ENCODE results near the gene ARHGEF28. TPM values are rescaled to one million over a fixed set of nuclear protein-coding genes. Genes with fewer than 3 reads are reported as not detected.
A peak's percentile ranks its signal among the peaks of the same experiment; 100 is the strongest.

Gene ARHGEF28
- total RNA-seq, 1 donor from 2014 or later = 20.1 TPM

DNA sequence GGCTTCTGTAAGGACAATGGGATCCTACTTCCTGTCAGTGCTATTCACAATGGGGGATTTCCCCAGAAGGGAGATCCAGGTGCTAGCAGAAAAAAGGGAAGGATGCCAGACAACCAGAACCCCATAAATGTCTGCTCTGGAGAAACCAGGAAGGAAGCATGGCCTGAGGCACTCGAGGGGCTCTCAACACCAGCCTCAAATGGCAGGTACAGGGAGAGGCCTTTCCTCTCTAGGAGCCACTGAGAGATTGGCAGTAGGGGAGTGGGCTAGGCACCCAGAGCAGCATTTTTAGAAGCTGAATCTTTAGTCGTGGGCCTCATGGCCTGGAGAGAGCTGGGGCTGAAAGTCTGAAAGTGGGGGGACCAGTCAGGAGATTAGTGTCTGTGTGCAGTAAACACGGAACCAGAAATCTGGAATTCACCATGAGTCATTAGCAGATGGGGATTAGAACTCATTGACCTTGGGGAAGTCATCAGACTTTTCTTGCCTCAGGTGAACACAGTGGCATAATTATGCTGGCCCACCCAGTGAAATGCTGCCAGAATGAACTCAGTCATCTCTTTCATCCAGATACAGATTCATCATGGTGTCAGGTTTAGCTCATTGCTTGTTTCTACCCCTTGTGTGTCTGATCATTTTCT is 28.3 kb downstream of the ARHGEF28 start:
- no peak for DNase-seq (ENCODE audit: low read depth)

DNA sequence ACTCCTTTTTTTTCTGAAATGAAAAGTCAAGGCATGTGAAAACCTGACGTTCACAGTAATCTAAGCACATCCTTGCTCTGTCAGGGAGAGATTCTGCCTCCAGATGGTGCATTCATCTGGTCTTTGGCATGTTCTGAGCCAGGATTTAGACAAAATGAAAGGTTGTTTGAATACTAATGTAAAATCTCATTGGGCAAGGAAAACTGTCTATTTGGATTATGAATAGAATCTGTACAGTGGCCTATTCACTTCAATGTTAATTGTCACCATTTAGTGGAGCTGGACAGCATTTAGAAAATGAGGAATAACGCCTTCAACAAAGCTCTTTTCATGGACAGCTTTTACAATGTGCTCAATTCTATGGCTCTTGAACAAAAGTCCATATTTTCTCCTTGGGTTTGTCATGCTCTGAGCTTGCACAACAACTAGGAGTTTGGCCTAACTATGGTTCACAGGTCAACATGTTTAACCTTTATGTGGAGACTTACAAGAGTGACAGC is 28.9 kb downstream of the ARHGEF28 start:
- no peak for DNase-seq (ENCODE audit: low read depth)

DNA sequence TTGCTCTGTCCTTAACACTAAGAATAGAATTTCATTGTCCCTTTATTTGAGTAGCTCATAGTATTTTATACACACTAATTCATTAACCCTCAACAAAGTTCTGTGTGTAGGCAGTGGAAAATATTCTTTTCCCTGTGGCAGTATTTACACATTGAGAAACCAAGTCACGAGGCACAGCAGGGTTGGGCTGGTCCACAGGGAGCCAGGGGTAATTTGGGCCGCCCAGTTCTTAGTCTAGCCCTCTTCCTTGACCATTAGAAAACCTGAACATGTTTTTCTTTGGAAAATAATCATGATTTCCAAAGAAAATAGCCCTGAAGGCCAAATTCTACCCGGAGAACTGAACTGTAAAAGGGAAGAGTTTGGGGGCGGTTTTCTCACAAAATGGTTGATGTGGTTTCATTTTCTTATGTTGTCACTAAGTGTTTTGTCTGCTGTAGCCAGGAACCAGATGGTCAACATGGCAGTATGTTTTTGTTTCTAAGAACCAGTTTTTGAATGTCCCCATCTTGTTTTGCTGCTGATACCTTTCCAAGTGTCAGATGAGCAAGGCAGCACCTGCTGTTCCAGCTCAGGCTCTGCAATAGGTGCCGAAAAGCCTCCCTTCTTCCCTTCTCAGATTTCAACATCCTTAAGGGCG is 29.6 kb downstream of the ARHGEF28 start:
- DNase-seq (ENCODE audit: low read depth) = no peak

DNA sequence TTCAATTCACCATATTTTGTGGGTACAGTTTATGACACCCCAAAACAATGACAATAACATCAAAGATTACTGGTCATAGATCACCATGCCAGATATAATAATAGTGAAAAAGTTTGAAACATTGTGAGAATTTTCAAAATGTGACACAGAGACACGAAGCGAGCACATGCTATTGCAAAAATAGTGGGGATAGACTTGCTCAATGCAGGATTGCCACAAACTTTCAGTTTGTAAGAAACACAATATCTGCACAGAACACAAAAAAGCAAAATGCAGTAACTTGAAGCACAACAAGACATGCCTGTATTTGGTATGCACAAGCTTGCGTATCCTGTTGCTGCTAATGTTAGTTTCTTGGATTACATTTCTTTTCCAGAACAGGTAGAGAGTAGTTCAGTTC is 35.8 kb downstream of the ARHGEF28 start:
- DNase-seq (ENCODE audit: low read depth) = no peak

DNA sequence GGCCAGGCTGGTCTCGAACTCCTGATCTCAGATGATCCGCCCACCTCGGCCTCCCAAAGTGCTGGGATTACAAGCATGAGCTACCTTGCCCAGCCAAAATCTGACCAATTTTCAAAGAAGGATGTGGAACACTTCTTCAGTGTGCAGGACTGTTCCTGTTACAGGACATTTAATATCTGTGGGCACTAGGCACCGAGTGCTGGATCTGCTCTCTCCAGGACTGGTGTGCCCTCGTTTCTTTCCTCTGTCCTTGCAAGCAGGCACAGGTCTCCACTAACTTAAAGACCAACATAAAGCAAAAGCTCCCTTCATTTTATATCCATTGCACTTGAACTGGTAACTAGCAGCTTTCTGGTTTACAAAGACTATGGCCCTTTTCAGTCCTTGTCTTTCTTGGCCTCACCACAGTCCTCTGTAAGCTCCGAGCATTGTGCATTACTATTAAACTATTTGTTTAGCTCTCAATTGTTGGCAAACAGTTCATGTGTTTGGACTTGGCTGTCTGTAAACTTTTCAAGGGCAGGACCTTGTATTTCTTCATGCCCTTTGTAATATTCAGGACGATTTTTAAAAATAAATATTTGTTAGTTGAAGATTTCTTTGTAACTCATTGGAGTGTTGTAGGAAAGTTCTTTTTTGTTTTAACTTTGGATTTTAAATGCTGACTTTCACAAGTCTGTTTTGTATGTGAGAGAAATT is 37.3 kb downstream of the ARHGEF28 start:
- DNase-seq (ENCODE audit: low read depth) = no peak

DNA sequence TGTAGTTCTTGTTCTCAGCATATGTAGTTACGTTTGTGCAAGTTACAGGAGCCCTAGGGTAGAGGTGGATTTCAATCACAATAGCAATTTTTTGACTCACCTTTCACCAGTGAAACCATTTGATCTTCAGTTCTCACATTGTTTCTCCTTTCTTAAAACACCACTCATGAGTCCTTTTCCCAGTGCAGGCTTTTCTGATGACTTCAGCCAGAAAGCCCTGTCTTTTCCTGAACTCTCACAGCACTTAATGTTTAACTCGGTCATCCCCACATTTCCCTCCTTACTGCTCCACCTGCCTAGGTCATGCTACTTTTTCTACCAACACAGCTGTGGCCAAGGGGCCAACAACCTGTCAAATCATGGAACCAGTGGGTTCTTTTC is 37.9 kb downstream of the ARHGEF28 start:
- no peak for DNase-seq (ENCODE audit: low read depth)

DNA sequence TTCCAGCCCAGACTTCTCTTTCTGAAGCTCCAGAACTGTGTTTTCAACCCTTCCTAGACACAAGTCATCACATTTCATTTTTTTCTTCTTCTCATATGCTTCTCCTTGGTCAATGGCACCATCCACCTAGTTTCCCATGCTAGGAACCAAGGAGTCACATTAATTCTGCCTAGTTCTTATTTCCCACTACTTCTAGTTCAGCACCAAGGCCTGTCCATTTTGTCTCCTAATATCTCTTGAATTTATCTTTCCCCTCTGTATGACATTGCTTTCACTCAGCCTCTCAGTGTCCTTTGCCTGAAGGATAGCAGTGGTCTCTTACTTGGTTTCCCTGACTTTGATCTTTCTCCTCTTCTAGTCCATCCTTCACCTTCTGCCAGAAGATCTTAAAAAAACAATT is 38.8 kb downstream of the ARHGEF28 start:
- DNase-seq (ENCODE audit: low read depth) = no peak

DNA sequence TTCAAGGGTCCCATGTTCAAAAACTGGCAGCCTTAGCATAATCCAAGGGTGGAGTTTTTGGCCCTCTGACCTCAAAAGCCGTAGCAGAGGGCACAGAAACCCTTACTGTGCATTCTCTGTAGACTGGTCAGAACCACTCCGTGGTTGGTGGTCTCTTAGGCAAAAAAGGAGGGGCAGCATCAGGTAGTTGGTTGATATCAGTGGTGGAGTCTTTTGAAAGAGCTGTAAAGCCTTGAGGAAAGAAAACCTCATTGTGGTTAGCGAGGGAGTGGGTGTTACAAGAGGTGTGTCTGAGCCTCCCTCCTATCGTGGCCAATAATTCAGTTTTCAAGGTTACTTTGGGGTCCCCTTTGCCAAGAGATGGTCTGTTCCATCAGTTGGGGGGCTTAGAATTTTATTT is 40.9 kb downstream of the ARHGEF28 start:
- no peak for DNase-seq (ENCODE audit: low read depth)

DNA sequence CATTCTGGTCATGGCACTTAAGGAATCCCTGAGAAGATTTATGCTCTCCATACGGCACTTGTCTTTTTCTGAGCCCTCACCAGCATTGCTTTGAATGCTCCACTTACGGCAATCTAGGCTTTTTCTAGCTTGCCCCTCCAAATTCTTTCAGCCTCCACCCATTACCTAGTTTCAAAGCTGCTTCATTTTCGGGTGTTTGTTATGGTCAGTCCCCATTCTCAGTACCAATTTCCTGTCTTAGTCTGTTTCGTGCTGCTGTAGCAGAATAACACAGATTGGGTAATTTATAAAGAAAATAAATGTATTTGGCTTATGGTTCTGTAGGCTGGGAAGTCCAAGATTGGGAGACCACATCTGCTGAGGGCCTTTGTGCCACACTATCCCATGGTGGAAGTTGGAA is 42.0 kb downstream of the ARHGEF28 start:
- DNase-seq (ENCODE audit: low read depth) = no peak

DNA sequence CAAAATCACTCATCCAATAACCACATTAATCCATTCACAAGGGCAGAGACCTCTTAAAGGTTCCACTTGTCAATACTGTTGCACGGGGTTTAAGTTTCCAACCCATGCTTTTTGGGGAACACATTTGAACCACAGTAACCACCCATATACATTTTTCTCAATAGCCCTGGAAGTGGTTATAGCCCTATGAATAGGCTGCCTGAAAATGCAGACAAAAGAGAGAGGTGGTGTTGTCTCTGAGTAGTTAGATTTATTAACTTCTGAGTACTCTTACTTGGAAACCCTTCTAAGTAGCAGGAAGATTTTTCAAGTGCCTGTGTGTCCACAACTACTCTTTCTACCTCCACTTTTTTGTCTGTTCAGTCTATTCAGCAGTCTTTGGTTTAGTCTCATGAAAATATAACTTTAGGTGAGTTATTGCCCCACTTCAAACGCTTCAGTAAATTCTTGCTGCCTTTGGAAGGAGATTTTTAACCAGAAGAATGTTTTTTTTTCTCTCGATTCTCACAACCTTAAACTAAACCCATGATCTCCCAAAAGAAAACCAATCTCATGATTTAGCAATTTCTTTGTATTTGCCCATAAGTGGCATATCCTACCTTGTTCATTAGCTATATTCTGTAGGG is 42.6 kb downstream of the ARHGEF28 start:
- DNase-seq (ENCODE audit: low read depth) = no peak

DNA sequence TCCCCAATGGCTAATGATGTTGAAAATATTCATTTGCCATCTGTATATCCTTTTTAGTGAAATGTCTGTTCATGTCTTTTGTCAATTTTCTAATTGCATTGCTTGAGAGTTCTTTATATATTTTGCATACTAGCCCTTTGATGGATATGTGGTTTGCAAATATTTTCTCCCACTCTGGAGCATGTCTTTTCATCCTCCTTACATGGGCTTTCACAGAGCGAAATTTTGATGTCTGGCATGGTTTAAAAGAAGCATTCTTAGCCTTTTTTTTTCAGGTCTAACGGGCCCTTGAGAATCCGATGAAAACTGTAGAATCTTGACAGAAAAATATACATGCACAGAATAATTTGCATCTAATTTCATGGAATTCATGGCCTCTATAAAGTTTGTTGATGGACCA is 44.7 kb downstream of the ARHGEF28 start:
- DNase-seq (ENCODE audit: low read depth) = no peak

DNA sequence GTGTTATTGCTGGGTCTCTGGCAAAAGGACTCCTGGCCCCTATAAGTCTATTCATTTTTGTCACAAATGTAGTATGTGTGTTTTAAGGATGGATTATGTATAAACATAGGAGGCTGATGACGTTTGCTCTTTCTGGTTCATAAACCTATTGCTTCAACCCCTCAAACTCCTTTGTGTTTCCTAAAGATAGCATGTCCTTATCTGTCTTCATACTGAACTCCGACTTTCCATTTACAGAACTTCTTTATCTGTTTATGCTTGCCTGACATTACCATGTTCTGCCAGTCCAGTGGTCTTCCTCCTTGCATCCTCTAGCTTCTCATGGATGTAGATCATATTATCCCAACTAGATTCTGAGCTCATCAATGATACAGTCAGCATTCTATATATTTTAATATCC is 46.1 kb downstream of the ARHGEF28 start:
- DNase-seq (ENCODE audit: low read depth) = no peak

DNA sequence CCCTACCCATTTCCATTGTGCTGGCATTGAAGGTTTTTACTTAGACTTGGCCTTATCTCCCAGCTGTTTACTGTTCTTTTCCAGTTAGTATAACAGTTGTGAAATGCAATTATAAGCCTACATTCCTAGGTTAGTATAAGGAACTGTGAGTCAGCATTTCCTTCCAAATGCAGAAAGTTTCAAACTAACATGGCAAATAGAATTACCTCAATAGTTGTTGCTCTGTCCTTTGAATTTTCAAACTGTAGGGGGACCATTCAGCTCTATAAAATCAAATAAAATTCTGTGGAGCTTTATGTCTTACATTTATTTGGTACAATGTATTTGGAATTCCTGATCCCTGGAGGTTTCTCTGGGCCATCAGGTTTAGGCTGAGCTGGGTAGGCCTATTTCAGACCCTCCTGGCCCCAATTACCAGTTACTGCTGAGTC is 47.2 kb downstream of the ARHGEF28 start:
- DNase-seq (ENCODE audit: low read depth) = peak; percentile 45

DNA sequence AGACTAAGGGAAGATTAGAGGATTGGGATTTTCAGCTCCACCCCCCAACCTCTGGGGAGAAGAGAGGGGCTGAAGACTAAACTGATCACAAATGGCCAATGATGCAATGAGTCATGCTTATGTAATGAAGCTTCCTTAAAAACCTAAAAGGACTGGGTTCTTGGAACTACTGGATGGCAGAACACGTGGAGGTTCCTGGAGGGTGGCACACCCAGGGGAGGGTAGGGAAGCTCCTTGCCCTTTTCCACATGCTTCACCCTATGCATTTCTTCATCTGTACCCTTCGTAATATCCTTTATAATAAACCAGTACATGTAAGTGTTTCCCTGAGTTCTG is 48.6 kb downstream of the ARHGEF28 start:
- DNase-seq (ENCODE audit: low read depth) = no peak

DNA sequence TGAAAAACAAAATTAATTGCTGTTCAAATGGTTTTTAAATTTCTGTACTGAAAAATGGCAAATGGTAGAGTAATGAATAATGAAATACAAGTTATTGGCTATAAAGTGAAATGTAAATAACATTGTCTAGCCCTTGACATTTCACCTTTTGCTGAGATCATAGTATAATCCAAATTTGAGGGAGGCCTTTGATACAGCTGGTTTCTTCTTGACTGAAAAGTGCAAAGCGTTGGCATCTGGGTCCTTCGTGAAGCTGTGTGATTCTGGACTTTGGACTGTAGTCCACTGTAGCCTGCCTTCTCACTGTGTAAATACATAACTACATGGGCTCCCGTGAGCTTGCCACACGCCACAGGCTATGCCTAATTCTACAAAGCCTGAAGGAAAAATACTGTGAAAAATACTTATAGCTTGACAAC is 52.3 kb downstream of the ARHGEF28 start:
- DNase-seq (ENCODE audit: low read depth) = no peak

DNA sequence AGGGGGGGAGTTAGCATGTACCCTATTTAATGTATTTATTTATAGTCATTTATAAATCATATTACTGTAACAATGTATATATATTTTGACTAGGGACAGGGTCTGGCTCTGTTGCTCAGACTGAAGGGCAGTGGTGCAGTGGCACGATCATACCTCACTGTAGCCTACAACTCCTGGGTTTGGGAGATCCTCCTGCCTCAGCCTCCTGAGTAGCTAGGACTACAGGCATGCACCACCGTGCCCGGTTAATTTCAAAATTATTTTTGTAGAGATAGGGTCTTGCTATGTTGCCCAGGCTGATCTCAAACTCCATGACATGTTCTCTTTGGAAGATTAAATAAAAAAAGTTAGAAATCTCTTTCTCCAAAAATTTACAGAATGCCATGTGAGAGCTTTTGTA is 52.8 kb downstream of the ARHGEF28 start:
- DNase-seq (ENCODE audit: low read depth) = no peak

DNA sequence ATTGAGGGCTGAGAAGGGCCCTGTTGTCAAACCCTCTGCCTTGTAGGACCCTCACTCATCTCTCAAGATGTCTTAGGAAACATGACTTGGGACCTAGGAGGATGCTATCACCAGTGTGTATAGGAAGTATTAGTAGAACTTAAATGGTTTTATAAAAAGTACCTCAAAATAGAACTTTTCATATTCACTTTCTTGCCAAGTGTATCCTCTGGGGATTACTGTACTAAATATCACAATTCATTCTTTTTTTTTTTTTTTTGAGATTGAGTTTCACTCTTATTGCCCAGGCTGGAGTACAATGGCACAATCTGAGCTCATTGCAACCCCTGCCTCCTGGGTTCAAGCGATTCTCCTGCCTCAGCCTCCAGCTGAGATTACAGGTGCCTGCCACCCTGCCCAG is 56.2 kb downstream of the ARHGEF28 start:
- DNase-seq (ENCODE audit: low read depth) = peak; percentile 58

DNA sequence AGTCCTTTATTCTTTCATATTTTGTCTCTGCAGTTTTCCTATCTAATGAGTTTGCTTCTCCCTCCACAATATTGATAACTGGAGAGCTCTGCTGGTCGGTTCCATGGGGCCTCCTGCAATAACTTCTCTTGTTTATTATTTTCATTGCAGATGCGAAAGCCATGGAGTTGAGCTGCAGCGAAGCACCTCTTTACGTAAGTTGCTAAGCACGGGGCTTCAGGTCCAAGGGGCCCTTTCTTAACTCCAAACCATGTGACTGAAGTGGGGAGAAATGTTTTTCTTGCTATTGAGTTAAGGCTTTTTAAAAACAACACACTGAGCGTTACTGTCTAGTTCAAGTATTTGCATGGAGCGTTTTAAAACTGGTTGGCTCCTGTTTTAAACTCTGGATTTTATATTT is 58.7 kb downstream of the ARHGEF28 start:
- DNase-seq (ENCODE audit: low read depth) = no peak

DNA sequence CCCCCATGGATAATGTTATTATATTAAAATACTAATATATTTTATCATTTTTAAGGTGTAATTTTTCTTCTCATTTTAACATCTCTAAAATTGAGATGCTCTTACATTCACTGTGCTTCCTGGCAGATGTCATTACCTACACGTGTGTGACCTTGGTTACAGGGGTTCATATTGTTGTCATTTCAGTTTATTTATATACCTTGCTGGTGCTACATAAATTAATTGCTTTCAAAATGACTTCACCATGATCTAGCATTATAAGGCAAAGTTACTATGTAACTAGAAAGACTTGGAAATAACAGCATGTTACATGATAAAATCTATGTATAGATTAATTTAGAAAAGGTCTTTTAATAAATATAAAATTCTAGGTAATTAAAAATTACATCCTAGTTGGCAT is 60.9 kb downstream of the ARHGEF28 start:
- no peak for DNase-seq (ENCODE audit: low read depth)

DNA sequence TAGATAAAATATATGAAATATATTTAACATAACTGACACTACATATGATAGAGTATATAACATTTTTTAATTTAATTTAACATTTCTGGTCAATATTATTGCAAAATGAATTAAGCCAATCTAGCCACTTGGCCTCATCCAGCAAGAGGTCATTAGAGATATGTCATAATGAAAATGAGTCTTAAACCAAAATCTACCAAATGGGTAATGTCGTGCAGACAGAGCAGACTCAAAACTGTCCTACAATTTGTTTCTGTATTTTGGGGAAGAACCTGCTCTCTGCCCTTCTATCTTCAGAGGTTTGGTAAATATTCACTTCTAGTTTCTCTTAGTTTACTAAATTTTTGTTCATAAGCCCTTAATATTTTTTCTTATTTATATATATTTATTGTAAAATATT is 61.4 kb downstream of the ARHGEF28 start:
- no peak for DNase-seq (ENCODE audit: low read depth)

DNA sequence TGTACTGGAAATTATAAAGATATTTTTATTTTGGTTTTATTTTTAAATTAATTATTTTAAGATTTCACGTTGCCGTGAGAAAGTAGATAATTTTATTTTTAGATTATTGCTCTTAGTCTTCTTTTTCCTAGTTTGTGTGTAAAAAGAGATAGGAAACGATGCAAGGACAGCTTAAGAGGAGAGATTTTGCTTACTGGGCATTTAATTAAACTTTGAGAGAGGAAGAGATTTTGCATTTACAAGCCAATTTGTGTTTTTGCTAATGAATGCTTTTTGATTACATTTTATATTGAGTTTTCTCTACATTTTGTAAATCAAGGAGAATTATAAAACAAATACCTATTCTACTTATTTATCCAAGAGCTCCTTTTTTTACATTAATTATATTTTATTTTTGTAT is 64.0 kb downstream of the ARHGEF28 start:
- no peak for DNase-seq (ENCODE audit: low read depth)

All from myocyte (in vitro differentiated cells).